Tibial nerve (tissue), 3 donors: ENCODE results near the gene PDZD2.

Source experiments
- POLR2A ChIP-seq, 2 donors: fragments of 450-650 bp; IDR thresholded peaks; one replicate each; pipeline ENCODE4 v1.6.1; 2017; ENCODE audit warnings: antibody characterized with exemption in 2 of 2, mild to moderate bottlenecking in 2 of 2, moderate library complexity in 2 of 2
- TF ChIP-seq, protein P1 (sequence below), 5 experiments: fragments of 200-600 bp in 3 of 5; fragments of 450-650 bp in 2 of 5; sonication (generic) in 3 of 5; IDR thresholded peaks; one replicate each; pipeline ENCODE4 v1.5.1; 2016 to 2019; ENCODE audit warnings: antibody characterized with exemption in 5 of 5, mild to moderate bottlenecking in 3 of 5, moderate library complexity in 2 of 5

DNA sequence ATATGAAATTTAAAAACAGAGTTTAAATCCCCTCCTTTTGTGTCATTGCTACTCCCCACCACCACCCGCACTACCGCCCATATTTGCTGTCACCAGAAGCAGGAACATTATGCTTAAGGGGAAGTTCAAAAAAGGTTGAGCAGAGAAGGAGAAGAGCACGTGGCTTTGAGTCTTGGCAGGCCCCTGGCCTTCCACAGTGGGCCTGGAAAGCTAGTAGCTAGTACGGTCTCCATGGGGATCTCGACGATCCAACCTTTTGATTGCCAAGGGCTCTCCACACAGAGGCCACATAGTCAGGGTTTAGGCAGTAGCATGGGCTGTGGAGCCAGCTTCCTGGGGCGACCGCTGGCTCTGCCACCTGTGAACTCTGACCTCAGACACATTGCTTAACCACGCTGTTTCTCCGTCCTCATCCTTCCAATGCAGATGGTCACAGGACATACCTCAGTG is 445.1 kb downstream of the PDZD2 start:
- TF ChIP-seq, protein P1, sequence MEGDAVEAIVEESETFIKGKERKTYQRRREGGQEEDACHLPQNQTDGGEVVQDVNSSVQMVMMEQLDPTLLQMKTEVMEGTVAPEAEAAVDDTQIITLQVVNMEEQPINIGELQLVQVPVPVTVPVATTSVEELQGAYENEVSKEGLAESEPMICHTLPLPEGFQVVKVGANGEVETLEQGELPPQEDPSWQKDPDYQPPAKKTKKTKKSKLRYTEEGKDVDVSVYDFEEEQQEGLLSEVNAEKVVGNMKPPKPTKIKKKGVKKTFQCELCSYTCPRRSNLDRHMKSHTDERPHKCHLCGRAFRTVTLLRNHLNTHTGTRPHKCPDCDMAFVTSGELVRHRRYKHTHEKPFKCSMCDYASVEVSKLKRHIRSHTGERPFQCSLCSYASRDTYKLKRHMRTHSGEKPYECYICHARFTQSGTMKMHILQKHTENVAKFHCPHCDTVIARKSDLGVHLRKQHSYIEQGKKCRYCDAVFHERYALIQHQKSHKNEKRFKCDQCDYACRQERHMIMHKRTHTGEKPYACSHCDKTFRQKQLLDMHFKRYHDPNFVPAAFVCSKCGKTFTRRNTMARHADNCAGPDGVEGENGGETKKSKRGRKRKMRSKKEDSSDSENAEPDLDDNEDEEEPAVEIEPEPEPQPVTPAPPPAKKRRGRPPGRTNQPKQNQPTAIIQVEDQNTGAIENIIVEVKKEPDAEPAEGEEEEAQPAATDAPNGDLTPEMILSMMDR (IDR thresholded peaks at IDR 0.05), result no peak
- TF ChIP-seq POLR2A (IDR thresholded peaks at IDR 0.05), result no peak
